GM12878 (cell line): ENCODE results near the gene KIAA0319L. TPM values are rescaled to one million over a fixed set of nuclear protein-coding genes. Genes with fewer than 3 reads are reported as not detected.

Experiments
- ATAC-seq: fragments of 200-7000 bp; cut with Tn5 transposase; 3 replicates; pipeline ENCODE4 v1.9.1; 2020; ENCODE audit warnings: mild to moderate bottlenecking, moderate library complexity
- BruUV-seq: library from RNA; stranded (reverse); fragments of 400-500 nt; replicated peaks from 2 replicates; lab custom pipeline; 2021; lab: Mats Ljungman, UMichigan
- CTCF ChIA-PET: fragments of 300-600 bp; sonication (Branson Sonifier 250); formaldehyde crosslinking; extraction: SDS; loops from one replicate; lab custom pipeline; 2021; ENCODE audit warnings: inconsistent platforms; lab: Yijun Ruan, JAX
- POLR2A ChIA-PET: fragments of 350-600 bp; formaldehyde crosslinking; extraction: SDS; loops from one replicate; lab custom pipeline; 2021; ENCODE audit warnings: inconsistent platforms; lab: Charles Lee
- RAD21 ChIA-PET: fragments of 300-600 bp; sonication (Branson Sonifier 250); formaldehyde crosslinking; loops from one replicate; lab custom pipeline; 2023; ENCODE audit warnings: antibody characterized with exemption; ENCODE audit not compliant: unreplicated experiment; lab: Charles Lee
- SMC1A ChIA-PET: fragments of 300-600 bp; sonication (Branson Sonifier 250); formaldehyde crosslinking; loops from one replicate; lab custom pipeline; 2023; ENCODE audit not compliant: unreplicated experiment, uncharacterized antibody; lab: Charles Lee
- DNase-seq: peaks from one replicate; pipeline ENCODE4 v3.0.0-alpha.2; 2011; ENCODE audit warnings: low read depth, low spot score
- FAIRE-seq: peaks from 3 replicates; lab custom pipeline; 2011; peaks lifted over from hg19 to GRCh38; lab: Jason Lieb, UNC
- H2AFZ ChIP-seq: 2 replicates; pipeline ENCODE4 v1.6.0; 2011; ENCODE audit warnings: low read depth, low read length, control low read depth; ENCODE audit not compliant: control insufficient read depth
- H3K27ac ChIP-seq: 2 replicates; pipeline ENCODE4 v1.5.1; 2011; ENCODE audit warnings: control low read depth; ENCODE audit not compliant: control insufficient read depth, insufficient read depth
- H3K27me3 ChIP-seq, 2 experiments: replicated peaks in 1 of 2; 2 replicates each; pipeline versions ENCODE4 v1.6.0 to v1.6.1; 2011; ENCODE audit warnings: low read length in 1 of 2; ENCODE audit not compliant: control insufficient read depth in 2 of 2, insufficient read depth in 2 of 2
- H3K36me3 ChIP-seq, 2 experiments: 2 replicates each; pipeline ENCODE4 v1.5.1; 2011; ENCODE audit warnings: low read length in 1 of 2; ENCODE audit not compliant: control insufficient read depth in 2 of 2, insufficient read depth in 2 of 2
- H3K4me1 ChIP-seq: 2 replicates; pipeline ENCODE4 v1.6.1; 2011; ENCODE audit warnings: mild to moderate bottlenecking, low read length, moderate library complexity, mixed read lengths; ENCODE audit not compliant: control insufficient read depth, insufficient read depth
- H3K4me2 ChIP-seq: 2 replicates; pipeline ENCODE4 v1.6.0; 2011; ENCODE audit warnings: control low read depth; ENCODE audit not compliant: control insufficient read depth, insufficient read depth
- H3K4me3 ChIP-seq: fragments of 200-600 bp; sonication (generic); 2 replicates; pipeline ENCODE4 v1.5.1; 2016
- H3K79me2 ChIP-seq: 2 replicates; pipeline ENCODE4 v1.6.0; 2011; ENCODE audit warnings: low read length; ENCODE audit not compliant: control insufficient read depth, insufficient read depth
- H3K9ac ChIP-seq: 2 replicates; pipeline ENCODE4 v1.8.0; 2011; ENCODE audit warnings: low read length, control low read depth, mixed read lengths; ENCODE audit not compliant: control insufficient read depth, insufficient read depth
- H3K9me3 ChIP-seq: replicated peaks from 3 replicates; pipeline ENCODE4 v1.5.1; 2011; ENCODE audit warnings: mild to moderate bottlenecking, low read length; ENCODE audit not compliant: control insufficient read depth, insufficient read depth
- H4K20me1 ChIP-seq: 2 replicates; pipeline ENCODE4 v1.6.0; 2011; ENCODE audit not compliant: control insufficient read depth, insufficient read depth
- CHD4 ChIP-seq: fragments of 200-600 bp; sonication (generic); IDR thresholded peaks from 2 replicates; pipeline ENCODE4 v1.6.1; 2016; ENCODE audit warnings: mild to moderate bottlenecking
- EZH2 ChIP-seq: IDR thresholded peaks from 2 replicates; pipeline ENCODE4 v1.6.1; 2012; ENCODE audit warnings: low read depth, mild to moderate bottlenecking, control low read depth, inconsistent platforms, low read length, borderline replicate concordance; ENCODE audit not compliant: control insufficient read depth
- FOXM1 ChIP-seq: IDR thresholded peaks from 2 replicates; pipeline ENCODE4 v1.6.1; 2012; ENCODE audit warnings: low read depth, mild to moderate bottlenecking, inconsistent platforms, low read length, moderate library complexity
- HDAC2 ChIP-seq: fragments of 200-600 bp; sonication (generic); IDR thresholded peaks from 2 replicates; pipeline ENCODE4 v1.6.1; 2017
- KAT2A ChIP-seq: conservative IDR thresholded peaks from 2 replicates; pipeline ENCODE4 v1.6.1; 2011; ENCODE audit warnings: low read depth, low read length; ENCODE audit not compliant: control insufficient read depth
- MEF2B ChIP-seq: fragments of 450-650 bp; IDR thresholded peaks from 2 replicates; pipeline ENCODE4 v1.6.1; 2018; ENCODE audit warnings: mild to moderate bottlenecking, moderate library complexity; ENCODE audit not compliant: partially characterized antibody, poor library complexity, severe bottlenecking
- SIX5 ChIP-seq: IDR thresholded peaks from 2 replicates; pipeline ENCODE4 v1.6.1; 2011; ENCODE audit warnings: mild to moderate bottlenecking, low read depth, low read length, moderate library complexity; ENCODE audit not compliant: severe bottlenecking
- TARDBP ChIP-seq: IDR thresholded peaks from 2 replicates; pipeline ENCODE4 v1.6.1; 2016; ENCODE audit warnings: borderline replicate concordance
- TCF3 ChIP-seq: IDR thresholded peaks from 2 replicates; pipeline ENCODE4 v1.6.1; 2012; ENCODE audit warnings: low read depth, mild to moderate bottlenecking, low read length, borderline replicate concordance; ENCODE audit not compliant: insufficient read depth
- ZNF274 ChIP-seq: IDR thresholded peaks from one replicate; pipeline ENCODE4 v1.8.0; 2011; ENCODE audit not compliant: insufficient read length, insufficient read depth
- WGBS: methylation state at CpG from one replicate; pipeline ENCODE4 v1.1.6; 2016; ENCODE audit warnings: low lambda C conversion rate; ENCODE audit not compliant: insufficient replicate concordance, insufficient coverage; ENCODE audit errors: missing lambda C conversion rate; 5-methylcytosine and 5-hydroxymethylcytosine counted together
- in situ Hi-C: fragments of 300-500 bp; cut with MboI; formaldehyde crosslinking; loops from 9 replicates; pipeline ENCODE4 v1.14.3; 2018; ENCODE audit warnings: mixed read lengths
- intact Hi-C: fragments of 100-400 bp; cut with micrococcal nuclease; formaldehyde crosslinking; loops from one replicate; pipeline ENCODE4 v1.14.2; 2022; ENCODE audit not compliant: unreplicated experiment
- polyA plus RNA-seq, 11 experiments: library from polyadenylated mRNA; depleted of rRNA in 4 of 11; unstranded in 6 of 11; stranded (reverse) in 5 of 11; fragments of >200 nt; fragmentation: Nextera tagmentation in 4 of 11; fragmentation: Illumina TruSeq in 1 of 11; extraction: Ambion mirVana in 4 of 11; extraction: Trizol in 1 of 11; gene quantifications; 1 replicate in 1 of 11; 2 replicates in 10 of 11; pipeline versions ENCODE4 v1.2.1 to v1.2.3, GENCODE V29; 2011 to 2016; ENCODE audit warnings: inconsistent platforms in 2 of 11, missing spikeins in 2 of 11, low read depth in 1 of 11
- total RNA-seq, 4 experiments: library from RNA; depleted of rRNA in 3 of 4; stranded (reverse); fragments of >200 nt in 3 of 4; fragmentation: Illumina TruSeq in 1 of 4; extraction: Trizol in 1 of 4; gene quantifications; 2 replicates each; pipeline versions ENCODE4 v1.2.1 to v1.2.3, GENCODE V29; 2013 to 2021
- TF ChIP-seq, protein P1 (sequence below): fragments of 450-650 bp; IDR thresholded peaks from 2 replicates; pipeline ENCODE4 v1.6.1; 2017; ENCODE audit warnings: borderline replicate concordance
- TF ChIP-seq, protein P2 (sequence below): IDR thresholded peaks from 2 replicates; pipeline ENCODE4 v1.6.1; 2012; ENCODE audit warnings: low read depth, low read length, improper control_type of control experiment
- TF ChIP-seq, protein P3 (sequence below): fragments of 150-350 bp; IDR thresholded peaks from 2 replicates; pipeline ENCODE4 v1.6.1; 2014; ENCODE audit warnings: mild to moderate bottlenecking, low read depth, low read length
- TF ChIP-seq, protein P4 (sequence below): IDR thresholded peaks from 2 replicates; pipeline ENCODE4 v1.6.1; 2012; ENCODE audit warnings: low read depth, low read length, improper control_type of control experiment

The KIAA0319L gene
- total and polyA plus RNA-seq, 10 of the 15 experiments (the other 5 are each of a cell fraction or from before 2014, with no cell fraction given): 2.6 to 57.8 (median 25.4) TPM

DNA sequence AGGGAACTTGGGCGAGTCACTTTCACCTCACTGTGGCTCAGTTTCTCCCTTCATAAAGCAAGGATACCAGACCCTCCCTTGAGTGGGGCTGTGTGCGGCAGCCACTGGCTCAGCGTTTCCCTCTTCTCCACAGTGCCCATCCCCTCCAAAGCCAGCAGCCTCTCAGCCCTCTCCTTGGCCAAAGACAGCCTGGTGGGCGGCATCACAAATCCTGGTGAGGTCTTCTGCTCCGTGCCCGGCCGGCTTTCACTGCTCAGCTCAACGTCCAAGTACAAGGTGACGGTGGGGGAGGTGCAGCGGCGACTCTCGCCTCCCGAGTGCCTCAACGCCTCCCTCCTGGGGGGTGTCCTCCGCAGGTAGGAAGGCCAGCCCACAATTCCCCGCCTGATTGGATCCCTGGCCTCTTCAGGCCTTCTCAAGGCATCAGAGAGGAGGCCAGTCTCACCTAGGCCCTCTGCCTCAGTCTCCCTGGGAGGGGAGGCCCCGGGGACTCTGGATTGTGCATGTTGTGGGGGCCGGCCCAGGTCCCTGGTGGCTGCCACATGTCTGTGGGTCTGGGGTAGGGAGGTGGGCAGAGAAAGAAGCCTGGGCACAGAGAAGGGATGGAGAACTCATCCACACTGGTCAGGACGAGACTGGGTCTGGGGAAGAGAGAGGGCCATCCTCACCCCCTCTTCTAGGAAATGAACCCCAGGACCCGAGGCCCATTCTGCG, 31.2 kb upstream of the KIAA0319L start:
- ChIA-PET CTCF (no interaction called here), POLR2A (no interaction called here), RAD21 (no interaction called here), SMC1A (no interaction called here)
- Histone ChIP-seq H3K79me2 (no peaks in the 10 kb centered on the region), H3K9me3 (no peaks in the 10 kb centered on the region), H3K9ac (no peak overlapping the region), H2AFZ (no peak overlapping the region), H3K4me3 (no peak overlapping the region), H3K4me2 (no peak overlapping the region), H3K27ac (no peak overlapping the region), H3K27me3 (no peaks in the 10 kb centered on the region), H4K20me1 (no peaks in the 10 kb centered on the region), H3K36me3 (no peaks in the 10 kb centered on the region), H3K4me1 (no peaks in the 10 kb centered on the region)
- no TSS peak for BruUV-seq
- no peak for ATAC-seq
- in situ Hi-C loops: no loop called here
- intact Hi-C loops: no loop called here
- no peak for DNase-seq
- 81% methylated on average over 21 of the region's 21 CpGs for WGBS
- FAIRE-seq: no peak
- no peak for TF ChIP-seq KAT2A
- TF ChIP-seq, protein P1, sequence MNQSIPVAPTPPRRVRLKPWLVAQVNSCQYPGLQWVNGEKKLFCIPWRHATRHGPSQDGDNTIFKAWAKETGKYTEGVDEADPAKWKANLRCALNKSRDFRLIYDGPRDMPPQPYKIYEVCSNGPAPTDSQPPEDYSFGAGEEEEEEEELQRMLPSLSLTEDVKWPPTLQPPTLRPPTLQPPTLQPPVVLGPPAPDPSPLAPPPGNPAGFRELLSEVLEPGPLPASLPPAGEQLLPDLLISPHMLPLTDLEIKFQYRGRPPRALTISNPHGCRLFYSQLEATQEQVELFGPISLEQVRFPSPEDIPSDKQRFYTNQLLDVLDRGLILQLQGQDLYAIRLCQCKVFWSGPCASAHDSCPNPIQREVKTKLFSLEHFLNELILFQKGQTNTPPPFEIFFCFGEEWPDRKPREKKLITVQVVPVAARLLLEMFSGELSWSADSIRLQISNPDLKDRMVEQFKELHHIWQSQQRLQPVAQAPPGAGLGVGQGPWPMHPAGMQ: no peak
- TF ChIP-seq TCF3: no peak
- TF ChIP-seq, protein P2, sequence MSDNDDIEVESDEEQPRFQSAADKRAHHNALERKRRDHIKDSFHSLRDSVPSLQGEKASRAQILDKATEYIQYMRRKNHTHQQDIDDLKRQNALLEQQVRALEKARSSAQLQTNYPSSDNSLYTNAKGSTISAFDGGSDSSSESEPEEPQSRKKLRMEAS: no peak
- TF ChIP-seq FOXM1: no peak
- TF ChIP-seq, all 136 proteins: peak for 0

DNA sequence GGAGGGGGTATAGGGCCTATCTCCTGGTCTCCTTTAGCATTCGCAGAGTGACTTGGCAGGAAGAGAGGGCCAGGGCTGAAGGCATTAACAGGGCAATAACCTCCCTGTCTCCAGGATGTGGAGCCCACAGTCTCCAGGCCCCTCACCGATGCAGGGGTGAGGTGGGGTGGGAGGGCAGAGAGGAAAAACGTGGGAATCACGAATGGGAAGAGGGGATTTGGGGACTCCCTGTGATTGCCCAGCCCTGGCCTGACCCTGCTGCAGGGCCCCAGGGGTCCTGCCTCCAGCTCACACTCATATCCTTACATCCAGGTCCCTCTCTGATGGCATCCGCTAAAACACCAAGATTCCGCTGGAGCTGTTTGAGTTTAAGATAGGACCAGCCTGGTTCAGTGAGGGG, 30.5 kb upstream of the KIAA0319L start:
- SMC1A ChIA-PET: no interaction called here
- 59% methylated on average over 6 of the region's 6 CpGs for WGBS
- TF ChIP-seq, protein P3, sequence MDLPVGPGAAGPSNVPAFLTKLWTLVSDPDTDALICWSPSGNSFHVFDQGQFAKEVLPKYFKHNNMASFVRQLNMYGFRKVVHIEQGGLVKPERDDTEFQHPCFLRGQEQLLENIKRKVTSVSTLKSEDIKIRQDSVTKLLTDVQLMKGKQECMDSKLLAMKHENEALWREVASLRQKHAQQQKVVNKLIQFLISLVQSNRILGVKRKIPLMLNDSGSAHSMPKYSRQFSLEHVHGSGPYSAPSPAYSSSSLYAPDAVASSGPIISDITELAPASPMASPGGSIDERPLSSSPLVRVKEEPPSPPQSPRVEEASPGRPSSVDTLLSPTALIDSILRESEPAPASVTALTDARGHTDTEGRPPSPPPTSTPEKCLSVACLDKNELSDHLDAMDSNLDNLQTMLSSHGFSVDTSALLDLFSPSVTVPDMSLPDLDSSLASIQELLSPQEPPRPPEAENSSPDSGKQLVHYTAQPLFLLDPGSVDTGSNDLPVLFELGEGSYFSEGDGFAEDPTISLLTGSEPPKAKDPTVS: no peak
- no peak for TF ChIP-seq ZNF274
- TF ChIP-seq MEF2B: no peak
- no peak for TF ChIP-seq TARDBP
- no peak for TF ChIP-seq EZH2
- TF ChIP-seq CHD4: no peak
- no peak for TF ChIP-seq SIX5
- TF ChIP-seq, protein P4, sequence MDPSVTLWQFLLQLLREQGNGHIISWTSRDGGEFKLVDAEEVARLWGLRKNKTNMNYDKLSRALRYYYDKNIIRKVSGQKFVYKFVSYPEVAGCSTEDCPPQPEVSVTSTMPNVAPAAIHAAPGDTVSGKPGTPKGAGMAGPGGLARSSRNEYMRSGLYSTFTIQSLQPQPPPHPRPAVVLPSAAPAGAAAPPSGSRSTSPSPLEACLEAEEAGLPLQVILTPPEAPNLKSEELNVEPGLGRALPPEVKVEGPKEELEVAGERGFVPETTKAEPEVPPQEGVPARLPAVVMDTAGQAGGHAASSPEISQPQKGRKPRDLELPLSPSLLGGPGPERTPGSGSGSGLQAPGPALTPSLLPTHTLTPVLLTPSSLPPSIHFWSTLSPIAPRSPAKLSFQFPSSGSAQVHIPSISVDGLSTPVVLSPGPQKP: no peak
- TF ChIP-seq HDAC2: no peak

More for the DNA sequence above, 30.5 kb upstream of the KIAA0319L start:
- no peak for FAIRE-seq
- H3K79me2 ChIP-seq: no peaks in the 10 kb centered on the region
- H3K4me3 ChIP-seq: no peak overlapping the region
- intact Hi-C loops (no loop called here), in situ Hi-C loops (no loop called here)
- H3K4me2 ChIP-seq: no peak overlapping the region
- no peaks in the 10 kb centered on the region for H3K27me3 ChIP-seq
- ChIA-PET RAD21 (no interaction called here), POLR2A (no interaction called here), CTCF (no interaction called here)
- H4K20me1 ChIP-seq: no peaks in the 10 kb centered on the region
- H3K36me3 ChIP-seq: no peaks in the 10 kb centered on the region
- no peak overlapping the region for H2AFZ ChIP-seq
- no TSS peak for BruUV-seq
- no peak for ATAC-seq
- no peak overlapping the region for H3K9ac ChIP-seq
- no peaks in the 10 kb centered on the region for H3K9me3 ChIP-seq
- DNase-seq: no peak
- no peaks in the 10 kb centered on the region for H3K4me1 ChIP-seq
- no peak overlapping the region for H3K27ac ChIP-seq
